Central memory CD8-positive, alpha-beta T cell (primary cell): ENCODE measurements around the gene PRCD.
"Not testable (repeated sequence)": the region's sequence is repeated elsewhere in the genome, so short reads cannot be mapped to it uniquely, and the experiment has no call there.

ENCODE experiments used
- ATAC-seq: fragments of 150-1000 bp; cut with Tn5 transposase; replicated peaks from 2 replicates; pipeline ENCODE4 v1.10.0; 2022; ENCODE audit warnings: mild to moderate bottlenecking, moderate FRiP score, moderate number of reproducible peaks; ENCODE audit not compliant: poor library complexity, severe bottlenecking; ENCODE audit errors: extremely low read depth
- DNase-seq, 2 donors: peaks; one replicate each; pipeline ENCODE4 v3.0.0; 2021; ENCODE audit warnings: low spot score in 2 of 2
- H3K27ac Mint-ChIP-seq: one replicate; pipeline ENCODE4 v1.8.0; 2022; ENCODE audit warnings: low read depth, mild to moderate bottlenecking, moderate library complexity, mixed read lengths
- H3K27me3 Mint-ChIP-seq: one replicate; pipeline ENCODE4 v1.8.0; 2022; ENCODE audit warnings: mixed read lengths
- H3K36me3 Mint-ChIP-seq: one replicate; pipeline ENCODE4 v1.8.0; 2022; ENCODE audit warnings: mild to moderate bottlenecking, moderate library complexity, mixed read lengths; ENCODE audit not compliant: insufficient read depth
- H3K4me1 Mint-ChIP-seq: one replicate; pipeline ENCODE4 v1.8.0; 2022; ENCODE audit warnings: mixed read lengths
- H3K4me3 Mint-ChIP-seq: one replicate; pipeline ENCODE4 v1.8.0; 2022; ENCODE audit warnings: mild to moderate bottlenecking, moderate library complexity, mixed read lengths
- H3K9me3 Mint-ChIP-seq: one replicate; pipeline ENCODE4 v1.8.0; 2022; ENCODE audit warnings: mixed read lengths

Gene PRCD

DNA sequence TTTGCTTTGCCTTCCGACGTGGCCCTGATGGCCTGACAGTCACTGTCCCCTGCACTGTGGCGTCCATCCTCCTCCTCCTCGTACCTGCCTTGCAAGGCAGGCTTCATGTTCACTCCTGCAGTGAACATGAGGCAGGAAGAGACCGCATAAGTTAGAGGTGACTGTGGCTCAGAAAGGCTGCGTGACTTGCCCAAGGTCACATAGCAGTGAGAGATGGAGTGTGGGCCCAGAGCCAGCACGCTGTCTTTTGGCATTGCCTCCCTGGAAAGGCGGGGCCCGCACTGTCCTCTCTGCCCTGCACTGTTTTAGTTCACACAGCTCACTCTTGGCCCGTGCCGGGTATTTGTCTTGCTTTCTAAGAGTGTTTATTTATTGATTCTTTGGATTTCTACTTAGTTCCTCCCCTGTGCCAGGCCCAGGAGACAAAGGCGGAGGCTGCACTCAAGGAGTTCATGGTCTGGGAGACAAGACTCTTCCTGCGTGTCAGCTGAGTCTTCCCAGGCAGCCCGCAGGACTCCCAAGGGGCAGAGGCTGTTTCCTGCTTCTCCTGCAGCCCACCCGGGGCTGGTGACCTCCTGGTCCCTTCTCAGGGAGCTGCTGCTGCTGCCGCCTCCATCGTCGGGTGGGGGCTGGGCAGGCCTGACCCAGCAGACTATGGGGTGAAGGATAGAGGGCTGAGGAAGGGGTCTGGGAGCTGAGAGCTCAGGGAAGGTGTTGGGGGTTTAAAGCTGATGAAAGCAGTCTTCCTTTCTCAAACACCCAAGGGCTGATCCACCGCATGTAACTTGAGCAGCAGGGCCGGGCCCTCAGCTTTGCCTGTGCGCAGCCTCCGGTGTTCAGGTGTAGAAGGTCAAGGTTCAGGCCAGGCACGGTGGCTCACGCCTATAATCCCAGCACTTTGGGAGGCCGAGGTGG is 15.0 kb upstream of the PRCD start:
- peaks cover 2% of the 10 kb centered on the region for H3K36me3 Mint-ChIP-seq
- DNase-seq, result no peak
- no peak overlapping the region for H3K27ac Mint-ChIP-seq

DNA sequence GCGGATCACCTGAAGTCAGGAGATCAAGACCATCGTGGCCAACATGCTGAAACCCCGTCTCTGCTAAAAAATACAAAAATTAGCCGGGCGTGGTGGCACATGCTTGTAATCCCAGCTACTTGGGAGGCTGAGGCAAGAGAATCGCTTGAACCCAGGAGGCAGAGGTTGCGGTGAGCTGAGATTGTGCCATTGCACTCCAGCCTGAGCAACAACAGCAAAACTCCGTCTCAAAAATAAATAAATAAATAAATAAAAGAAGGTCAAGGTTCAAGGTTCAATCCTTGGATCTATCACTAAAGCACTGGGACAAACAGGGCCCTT is 14.4 kb upstream of the PRCD start:
- not testable (repeated sequence) for H3K27me3 Mint-ChIP-seq, H3K27ac Mint-ChIP-seq, H3K9me3 Mint-ChIP-seq, H3K36me3 Mint-ChIP-seq, DNase-seq, ATAC-seq, H3K4me3 Mint-ChIP-seq
- H3K4me1 Mint-ChIP-seq, result peaks cover 28% of the 10 kb centered on the region

More for the DNA sequence above, 15.0 kb upstream of the PRCD start:
- H3K4me1 Mint-ChIP-seq, result peaks cover 28% of the 10 kb centered on the region
- no peak for ATAC-seq
- H3K9me3 Mint-ChIP-seq, result no peaks in the 10 kb centered on the region
- H3K27me3 Mint-ChIP-seq, result no peaks in the 10 kb centered on the region
- H3K4me3 Mint-ChIP-seq, result no peak overlapping the region

DNA sequence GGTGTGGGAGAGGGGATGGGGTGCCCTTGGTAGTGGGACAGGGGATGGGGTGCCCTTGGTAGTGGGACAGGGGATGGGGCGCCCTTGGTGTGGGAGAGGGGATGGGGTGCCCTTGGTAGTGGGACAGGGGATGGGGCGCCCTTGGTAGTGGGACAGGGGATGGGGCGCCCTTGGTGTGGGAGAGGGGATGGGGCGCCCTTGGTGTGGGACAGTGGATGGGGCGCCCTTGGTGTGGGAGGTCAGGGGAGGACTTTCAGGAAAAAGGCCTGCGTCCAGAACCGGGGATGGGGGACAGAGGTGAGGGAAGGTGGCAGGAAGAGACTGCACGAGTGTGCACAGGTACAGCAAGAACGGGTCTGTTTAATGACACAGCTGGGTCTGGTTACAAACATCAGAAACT is 12.8 kb upstream of the PRCD start:
- Mint-ChIP-seq H3K4me3 (peak overlapping the region; percentile 2), H3K4me1 (peaks cover 28% of the 10 kb centered on the region)
- not testable (repeated sequence) for DNase-seq, ATAC-seq, H3K9me3 Mint-ChIP-seq, H3K36me3 Mint-ChIP-seq, H3K27ac Mint-ChIP-seq, H3K27me3 Mint-ChIP-seq

DNA sequence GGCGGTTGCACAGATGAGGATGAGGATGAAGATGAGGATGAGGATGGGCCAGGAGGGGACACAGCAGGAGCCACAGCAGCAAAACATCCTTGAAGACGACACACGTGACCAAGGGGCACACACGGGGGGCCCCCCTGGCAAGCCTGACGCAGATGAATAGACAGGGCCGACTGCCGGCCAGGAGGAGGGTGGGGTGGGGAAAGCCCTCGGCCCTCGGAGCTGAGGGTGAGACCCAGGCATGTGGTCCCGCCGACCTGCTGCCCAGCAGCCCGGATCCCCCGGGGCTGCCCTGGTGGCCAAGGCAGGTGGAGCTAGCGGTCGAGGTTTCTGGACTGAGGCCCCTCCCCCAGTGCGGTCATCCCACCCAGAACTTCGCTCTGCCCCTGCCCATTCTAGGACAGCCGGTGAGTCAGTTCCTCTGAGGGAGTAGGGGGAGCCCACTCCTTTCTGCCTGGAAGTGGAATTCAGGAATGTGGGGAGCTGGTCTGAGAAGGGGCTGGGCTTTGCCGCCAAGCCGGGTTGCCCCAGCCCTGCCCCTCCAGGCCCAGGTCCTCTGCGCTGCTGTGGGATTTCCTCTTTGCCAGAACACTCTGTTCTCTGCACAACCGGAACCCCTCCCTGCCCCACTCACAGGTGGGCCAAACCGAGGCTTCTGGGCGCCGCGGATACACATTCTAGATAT is 12.3 kb upstream of the PRCD start:
- H3K9me3 Mint-ChIP-seq, result no peaks in the 10 kb centered on the region
- peak overlapping the region; percentile 49 for H3K27ac Mint-ChIP-seq
- H3K4me3 Mint-ChIP-seq, result peak overlapping the region; percentile 2
- peaks cover 28% of the 10 kb centered on the region for H3K4me1 Mint-ChIP-seq
- ATAC-seq (peak; percentile 73), DNase-seq (peak in 1 of 2 donors; percentile 25)
- no peaks in the 10 kb centered on the region for H3K27me3 Mint-ChIP-seq
- H3K36me3 Mint-ChIP-seq, result peaks cover 2% of the 10 kb centered on the region

DNA sequence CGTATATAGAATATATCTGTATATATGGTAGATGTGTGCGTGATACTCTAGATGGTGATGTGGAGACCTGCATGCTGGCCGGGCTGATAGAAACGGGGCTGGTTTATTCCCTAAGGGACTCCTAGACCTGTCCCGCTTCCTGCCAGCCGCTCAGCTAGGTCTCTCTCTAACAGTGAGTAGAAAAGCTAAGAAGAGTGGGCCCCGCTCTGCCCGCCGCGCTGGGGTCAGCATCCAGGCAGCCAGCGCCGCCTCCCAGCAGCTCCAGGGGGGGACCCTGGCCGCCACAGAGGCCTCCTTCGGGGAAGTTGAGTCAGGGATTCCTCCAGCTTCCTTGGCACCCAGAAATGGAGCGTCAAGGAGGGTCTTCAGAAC is 11.7 kb upstream of the PRCD start:
- H3K4me1 Mint-ChIP-seq, result peaks cover 25% of the 10 kb centered on the region
- peak; percentile 31 for ATAC-seq

DNA sequence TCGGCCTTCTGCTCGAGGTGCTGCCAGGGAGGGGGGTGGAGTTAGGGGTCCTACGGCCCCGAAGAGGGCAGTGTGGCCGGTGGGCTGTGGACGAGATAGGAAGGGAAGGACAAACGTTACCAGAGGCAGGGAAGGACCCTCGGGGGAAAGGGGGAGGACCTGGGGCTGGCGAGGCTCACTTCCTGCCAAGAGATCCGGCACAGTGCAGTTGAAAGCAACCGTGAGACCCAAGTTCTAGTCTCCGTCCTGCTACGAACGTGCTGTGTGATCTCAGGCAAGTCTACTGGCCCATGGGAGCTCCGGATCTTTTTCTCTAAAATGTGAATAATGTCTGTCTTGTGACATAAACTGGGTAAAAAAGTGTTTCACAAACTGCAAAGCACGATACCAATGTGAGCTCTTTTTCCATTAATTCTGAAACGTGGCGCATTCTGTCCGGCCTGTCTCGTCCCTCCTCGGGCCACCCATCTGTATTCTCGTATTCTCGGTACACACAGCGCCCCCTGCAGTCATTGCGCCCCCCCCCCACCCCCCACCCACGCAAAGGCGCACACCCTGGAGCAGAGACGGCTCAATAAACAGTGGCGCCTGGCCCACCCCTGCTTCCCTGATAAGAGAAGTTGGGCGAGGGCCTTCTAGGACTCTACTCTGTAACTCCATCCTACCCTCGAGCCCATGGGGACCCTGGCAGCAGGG is 11.2 kb upstream of the PRCD start:
- H3K4me3 Mint-ChIP-seq, result no peak overlapping the region

More for the DNA sequence above, 11.7 kb upstream of the PRCD start:
- DNase-seq, result no peak
- H3K27ac Mint-ChIP-seq, result peak overlapping the region; percentile 49
- H3K36me3 Mint-ChIP-seq, result peaks cover 2% of the 10 kb centered on the region
- peak overlapping the region; percentile 2 for H3K4me3 Mint-ChIP-seq
- H3K9me3 Mint-ChIP-seq, result no peaks in the 10 kb centered on the region
- H3K27me3 Mint-ChIP-seq, result no peaks in the 10 kb centered on the region

DNA sequence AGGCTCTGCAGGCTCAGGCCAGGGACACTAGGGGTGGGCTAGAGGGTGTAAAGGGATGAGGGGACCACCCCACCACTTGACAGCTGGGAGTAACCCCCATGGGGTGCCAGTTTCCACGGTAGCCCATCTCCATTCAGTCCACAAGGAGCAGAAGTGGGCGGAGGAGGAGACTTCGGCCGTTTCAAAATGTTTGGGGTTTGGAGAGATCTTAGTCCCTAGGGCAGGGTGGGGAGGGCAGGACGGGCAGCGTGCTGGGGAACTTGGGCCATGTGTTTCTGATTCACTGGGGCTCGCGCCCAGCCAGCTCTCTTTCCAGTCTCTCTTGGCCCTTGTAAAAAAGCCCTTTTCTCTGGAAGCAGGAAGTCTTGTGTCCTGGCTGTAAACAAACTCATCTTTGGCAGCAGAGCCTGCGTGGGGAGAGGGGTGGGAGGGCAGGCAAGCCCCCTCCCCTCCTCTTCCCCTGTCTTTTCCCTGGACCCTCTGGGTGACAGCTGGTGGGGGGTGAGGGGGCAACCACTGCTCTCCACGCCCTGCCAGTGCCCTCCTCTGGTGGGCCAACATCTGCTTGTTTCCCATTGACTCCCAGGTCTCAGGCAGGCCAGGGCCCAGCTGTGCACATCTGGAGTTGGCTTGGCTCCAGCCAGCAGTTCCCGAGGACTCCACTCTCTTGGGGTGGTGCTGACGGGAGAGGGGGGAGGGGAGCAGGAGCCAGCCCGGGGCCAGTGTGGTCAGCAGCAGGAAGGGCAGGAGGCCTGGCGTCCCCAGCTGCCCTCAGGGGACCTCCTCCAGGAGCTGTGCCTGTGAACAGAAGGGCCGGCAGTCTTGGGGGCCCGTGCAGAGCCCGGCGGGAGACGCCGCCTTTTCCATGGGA is 10.4 kb upstream of the PRCD start:
- H3K36me3 Mint-ChIP-seq, result peaks cover 2% of the 10 kb centered on the region
- DNase-seq, result no peak

More for the DNA sequence above, 11.2 kb upstream of the PRCD start:
- peak overlapping the region; percentile 49 for H3K27ac Mint-ChIP-seq
- H3K27me3 Mint-ChIP-seq, result no peaks in the 10 kb centered on the region
- H3K4me1 Mint-ChIP-seq, result peaks cover 19% of the 10 kb centered on the region
- H3K9me3 Mint-ChIP-seq, result no peaks in the 10 kb centered on the region
- H3K36me3 Mint-ChIP-seq, result peaks cover 2% of the 10 kb centered on the region
- DNase-seq, result no peak
- ATAC-seq, result no peak

DNA sequence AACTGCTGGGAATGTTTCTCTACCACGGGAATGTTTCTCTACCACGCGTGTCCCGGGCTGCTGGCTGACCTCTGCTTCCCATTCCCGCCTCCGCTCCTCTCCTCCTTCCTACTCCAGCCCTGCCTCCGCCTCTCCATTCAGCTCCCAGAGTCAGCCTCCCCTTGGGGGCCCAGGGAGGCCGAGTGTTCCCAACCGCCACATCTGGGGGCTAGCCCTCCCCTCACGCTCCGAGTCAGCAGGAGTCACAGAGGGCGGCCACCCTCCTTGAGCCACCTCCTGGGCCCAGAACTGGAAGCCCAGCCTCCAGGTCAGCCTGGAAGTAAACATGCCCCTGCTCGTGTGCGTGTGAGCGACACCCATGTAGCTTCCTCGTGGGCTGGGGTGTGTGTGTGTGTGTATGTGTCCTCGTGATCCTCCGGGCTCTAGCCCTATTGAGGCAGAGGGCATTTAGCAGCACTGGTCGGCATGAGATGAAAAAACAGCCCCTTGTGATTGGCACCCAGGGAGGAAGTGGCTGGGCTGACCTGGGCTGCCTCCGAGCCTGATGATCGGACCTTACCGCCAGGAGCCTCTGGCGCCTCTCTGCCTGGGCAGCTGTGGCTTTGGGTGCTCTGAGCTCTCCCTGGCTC is 9.6 kb upstream of the PRCD start:
- no peak overlapping the region for H3K4me3 Mint-ChIP-seq
- no peak overlapping the region for H3K27ac Mint-ChIP-seq

More for the DNA sequence above, 10.4 kb upstream of the PRCD start:
- peaks cover 17% of the 10 kb centered on the region for H3K4me1 Mint-ChIP-seq
- H3K4me3 Mint-ChIP-seq, result no peak overlapping the region
- no peak overlapping the region for H3K27ac Mint-ChIP-seq
- no peak for ATAC-seq
- no peaks in the 10 kb centered on the region for H3K27me3 Mint-ChIP-seq
- no peaks in the 10 kb centered on the region for H3K9me3 Mint-ChIP-seq

DNA sequence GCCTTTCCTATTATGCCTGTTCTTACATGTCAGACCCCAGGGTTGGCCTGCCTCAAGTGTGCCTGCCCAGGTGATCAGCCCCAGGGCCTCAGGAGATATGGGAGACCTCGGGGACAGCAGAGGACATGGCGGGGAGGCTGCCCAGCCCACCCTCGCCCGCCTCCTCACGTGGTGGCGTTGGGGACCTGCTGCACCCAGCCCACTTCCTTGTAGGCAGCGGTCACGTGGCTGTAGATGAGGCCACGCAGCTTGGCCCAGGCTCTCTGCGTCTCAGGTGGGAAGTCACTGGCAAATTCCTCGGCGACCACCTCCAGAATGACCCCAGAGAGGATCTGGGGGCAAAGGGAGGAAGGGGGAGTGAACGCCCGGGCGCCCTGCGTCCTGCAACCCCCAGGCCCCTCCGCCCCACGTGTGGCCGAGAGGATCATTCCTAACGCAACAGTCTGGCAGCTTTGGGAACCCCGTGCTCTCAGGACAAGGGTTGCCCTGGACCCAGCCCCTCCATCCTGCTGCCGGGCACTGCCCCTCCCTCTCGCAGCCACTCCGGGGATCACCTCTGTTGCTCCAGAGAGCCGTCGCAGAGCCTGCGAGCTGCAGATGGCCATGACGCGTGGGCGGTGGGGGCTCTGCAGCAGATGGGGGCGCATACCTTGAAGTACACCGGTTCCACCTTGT is 8.9 kb upstream of the PRCD start:
- no peak overlapping the region for H3K27ac Mint-ChIP-seq
- DNase-seq, result no peak
- H3K27me3 Mint-ChIP-seq, result peaks cover 14% of the 10 kb centered on the region
- ATAC-seq, result no peak
- peaks cover 13% of the 10 kb centered on the region for H3K4me1 Mint-ChIP-seq
- no peaks in the 10 kb centered on the region for H3K9me3 Mint-ChIP-seq
- no peak overlapping the region for H3K4me3 Mint-ChIP-seq
- peaks cover 2% of the 10 kb centered on the region for H3K36me3 Mint-ChIP-seq

More for the DNA sequence above, 9.6 kb upstream of the PRCD start:
- H3K4me1 Mint-ChIP-seq, result peaks cover 13% of the 10 kb centered on the region
- no peak for ATAC-seq
- no peak for DNase-seq
- H3K36me3 Mint-ChIP-seq, result peaks cover 2% of the 10 kb centered on the region
- H3K27me3 Mint-ChIP-seq, result peaks cover 7% of the 10 kb centered on the region
- no peaks in the 10 kb centered on the region for H3K9me3 Mint-ChIP-seq

DNA sequence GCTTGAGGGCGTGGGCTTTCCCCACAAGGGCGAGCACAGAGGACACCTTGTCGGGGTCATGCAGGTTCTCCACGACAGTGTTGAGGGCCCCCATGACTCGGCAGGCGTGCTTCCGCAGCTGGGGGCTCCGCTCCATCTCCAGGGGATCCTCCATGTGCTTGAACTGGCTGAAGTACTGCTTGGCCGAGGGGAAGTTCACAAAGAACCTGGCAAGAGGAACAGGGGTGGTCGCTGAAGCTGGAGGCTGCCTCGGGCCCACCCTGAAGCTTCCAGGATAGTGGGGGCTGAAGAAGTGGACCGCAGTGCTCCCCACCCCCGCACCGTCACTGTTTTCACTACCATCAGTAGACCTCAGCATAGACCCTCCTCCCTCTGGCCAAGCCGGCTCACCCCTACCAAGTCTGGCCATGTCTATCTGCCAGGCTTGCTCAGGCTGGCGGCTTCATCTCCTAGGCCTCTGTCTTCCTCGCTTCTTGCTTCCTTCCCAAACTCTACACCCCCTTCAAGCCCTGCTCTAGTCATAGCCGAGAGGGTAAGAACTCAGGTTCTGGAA is 8.3 kb upstream of the PRCD start:
- peaks cover 20% of the 10 kb centered on the region for H3K27me3 Mint-ChIP-seq
- H3K4me1 Mint-ChIP-seq, result peaks cover 13% of the 10 kb centered on the region
- ATAC-seq, result no peak
- no peak overlapping the region for H3K27ac Mint-ChIP-seq
- DNase-seq, result no peak
- H3K4me3 Mint-ChIP-seq, result no peak overlapping the region
- no peaks in the 10 kb centered on the region for H3K9me3 Mint-ChIP-seq
- H3K36me3 Mint-ChIP-seq, result peaks cover 2% of the 10 kb centered on the region

DNA sequence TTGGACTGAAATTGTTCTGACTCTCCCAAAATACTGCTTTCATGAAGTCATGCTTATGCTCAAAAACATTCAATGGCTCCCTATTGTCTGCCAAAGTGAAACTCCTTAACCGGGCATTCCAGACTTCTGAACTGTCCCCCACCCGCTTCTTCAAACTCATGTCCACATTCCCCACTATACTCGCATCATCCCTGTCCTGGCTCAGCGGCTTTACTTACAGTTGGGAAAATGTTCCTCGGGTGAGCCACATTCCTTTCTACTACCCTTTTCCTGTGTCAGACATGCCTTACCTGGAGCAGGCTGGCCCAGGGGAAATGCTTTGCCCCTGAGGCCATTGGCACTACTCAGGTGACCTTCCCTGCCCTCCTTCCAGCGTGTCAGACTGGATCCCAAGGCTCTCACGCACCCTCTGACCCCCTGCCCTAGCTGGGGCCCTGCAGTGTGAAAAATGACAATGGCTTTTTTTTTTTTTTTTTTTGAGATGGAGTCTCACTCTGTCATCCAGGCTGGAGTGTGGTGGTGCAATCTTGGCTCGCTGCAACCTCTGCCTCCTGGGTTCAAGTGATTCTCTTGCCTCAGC is 7.7 kb upstream of the PRCD start:
- no peak overlapping the region for H3K27ac Mint-ChIP-seq
- no peaks in the 10 kb centered on the region for H3K9me3 Mint-ChIP-seq

More for the DNA sequence above, 7.7 kb upstream of the PRCD start:
- Mint-ChIP-seq H3K4me3 (no peak overlapping the region), H3K36me3 (peaks cover 1% of the 10 kb centered on the region), H3K4me1 (peaks cover 10% of the 10 kb centered on the region), H3K27me3 (peaks cover 26% of the 10 kb centered on the region)
- ATAC-seq (no peak), DNase-seq (no peak)
